Fibroblast of lung (primary cell): ENCODE data around the gene ANKS3. TPM values are rescaled to one million over a fixed set of nuclear protein-coding genes. Genes with fewer than 3 reads are reported as not detected.

Experiments used
- DNase-seq, 2 donors: peaks; one replicate each; pipeline versions ENCODE4 v3.0.0 to v3.0.0-alpha.2; 2010; ENCODE audit warnings: low read depth in 2 of 2
- H2AFZ ChIP-seq: 2 replicates; pipeline ENCODE4 v1.5.1; 2012; ENCODE audit warnings: low read length, control low read depth, inconsistent platforms
- H3K27ac ChIP-seq: 2 replicates; pipeline ENCODE4 v1.5.1; 2011; ENCODE audit warnings: low read length, control low read depth; ENCODE audit not compliant: insufficient read depth
- H3K27me3 ChIP-seq: 2 replicates; pipeline ENCODE4 v1.5.1; 2011; ENCODE audit warnings: mild to moderate bottlenecking, low read length; ENCODE audit not compliant: control insufficient read depth, insufficient read depth
- H3K36me3 ChIP-seq: 2 replicates; pipeline ENCODE4 v1.5.1; 2011; ENCODE audit warnings: low read length; ENCODE audit not compliant: control insufficient read depth, insufficient read depth
- H3K4me1 ChIP-seq: 2 replicates; pipeline ENCODE4 v1.5.1; 2011; ENCODE audit warnings: low read length; ENCODE audit not compliant: control insufficient read depth, insufficient read depth; ENCODE audit errors: extremely low read depth
- H3K4me2 ChIP-seq: 2 replicates; pipeline ENCODE4 v1.5.1; 2011; ENCODE audit warnings: low read length, control low read depth; ENCODE audit not compliant: insufficient read depth; ENCODE audit errors: extremely low read depth
- H3K4me3 ChIP-seq, 4 experiments: fragments of 200-600 bp in 1 of 4; sonication (generic) in 1 of 4; replicated peaks in 1 of 4; 2 replicates each; pipeline ENCODE4 v1.5.1; 2011 to 2016; ENCODE audit warnings: low read length in 4 of 4, low read depth in 3 of 4, mild to moderate bottlenecking in 3 of 4, control low read depth in 2 of 4, inconsistent platforms in 1 of 4, mixed read lengths in 1 of 4; ENCODE audit not compliant: insufficient read depth in 1 of 4; ENCODE audit errors: control extremely low read depth in 1 of 4
- H3K79me2 ChIP-seq: 2 replicates; pipeline ENCODE4 v1.5.1; 2012; ENCODE audit warnings: mild to moderate bottlenecking, low read length, inconsistent platforms; ENCODE audit not compliant: control insufficient read depth, insufficient read depth
- H3K9ac ChIP-seq: 2 replicates; pipeline ENCODE4 v1.5.1; 2011; ENCODE audit warnings: mild to moderate bottlenecking, low read length, control low read depth; ENCODE audit not compliant: insufficient read depth
- H3K9me3 ChIP-seq: 2 replicates; pipeline ENCODE4 v1.5.1; 2012; ENCODE audit warnings: low read depth, low read length; ENCODE audit not compliant: control insufficient read depth, insufficient read depth
- H4K20me1 ChIP-seq: 2 replicates; pipeline ENCODE4 v1.5.1; 2011; ENCODE audit warnings: low read length; ENCODE audit not compliant: control insufficient read depth, insufficient read depth; ENCODE audit errors: extremely low read depth
- CTCF ChIP-seq, 2 donors: IDR thresholded peaks in 1 of 2; conservative IDR thresholded peaks in 1 of 2; 1 replicate in 1 of 2; 2 replicates in 1 of 2; pipeline ENCODE4 v1.5.1; 2011 to 2012; ENCODE audit warnings: low read length in 2 of 2, control low read depth in 1 of 2, inconsistent platforms in 1 of 2, low read depth in 1 of 2, mild to moderate bottlenecking in 1 of 2
- EZH2 ChIP-seq: IDR thresholded peaks from 2 replicates; pipeline ENCODE4 v1.5.1; 2012; ENCODE audit warnings: low read length, control low read depth, mild to moderate bottlenecking; ENCODE audit errors: missing control alignments
- polyA plus RNA-seq, 2 donors: library from polyadenylated mRNA; depleted of rRNA in 1 of 2; stranded (reverse) in 1 of 2; unstranded in 1 of 2; fragments of >200 nt; gene quantifications; 2 replicates each; pipeline ENCODE4 v1.2.1, GENCODE V29; 2011 to 2012; ENCODE audit warnings: missing spikeins in 1 of 2
- total RNA-seq: library from RNA; depleted of rRNA; stranded (reverse); fragments of >200 nt; gene quantifications from 2 replicates; pipeline ENCODE4 v1.2.1, GENCODE V29; 2014

Gene ANKS3
- total and polyA plus RNA-seq, 2 donors (not counting 1 experiment from before 2014, with no cell fraction given) = 11.9 to 26.3 TPM

DNA sequence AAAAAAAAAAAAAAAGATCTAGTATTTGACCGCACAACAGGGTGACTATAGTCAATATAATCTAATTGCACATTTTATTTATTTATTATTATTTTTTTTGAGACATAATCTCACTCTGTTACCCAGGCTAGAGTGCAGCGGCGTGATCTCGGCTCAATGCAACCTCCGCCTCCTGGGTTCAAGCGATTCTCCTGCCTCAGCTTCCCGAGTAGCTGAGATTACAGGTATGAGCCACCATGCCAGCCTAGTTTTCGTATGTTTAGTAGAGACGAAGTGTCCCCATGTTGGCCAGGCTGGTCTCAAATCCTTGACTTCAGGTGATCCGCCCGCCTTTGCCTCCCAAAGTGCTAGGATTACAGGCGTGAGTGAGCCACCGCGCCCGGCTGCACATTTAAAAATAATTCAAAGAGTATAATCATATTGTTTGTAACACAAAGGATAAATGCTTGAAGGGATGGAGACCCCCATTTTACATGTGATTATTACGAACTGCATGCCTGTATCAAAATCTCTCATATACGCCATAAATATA is 794 bp downstream of the ANKS3 start:
- no peak for DNase-seq
- Histone ChIP-seq H3K36me3 (peaks cover 5% of the 10 kb centered on the region), H3K4me3 (peak overlapping the region; percentile 80 to 96 (median 80)), H2AFZ (no peak overlapping the region), H3K4me2 (peak overlapping the region; percentile 78), H3K27ac (no peak overlapping the region), H4K20me1 (no peaks in the 10 kb centered on the region), H3K9ac (peak overlapping the region; percentile 86), H3K4me1 (peaks cover 2% of the 10 kb centered on the region), H3K27me3 (no peaks in the 10 kb centered on the region), H3K79me2 (peaks cover 11% of the 10 kb centered on the region), H3K9me3 (no peaks in the 10 kb centered on the region)
- TF ChIP-seq EZH2 (no peak), CTCF (conservative IDR thresholded peaks at IDR 0.05 in 1 of 2, IDR thresholded peaks at IDR 0.05 in 1 of 2; ENCODE audit: low read depth in 1 of 2, low read length in 2 of 2) (no peak)

DNA sequence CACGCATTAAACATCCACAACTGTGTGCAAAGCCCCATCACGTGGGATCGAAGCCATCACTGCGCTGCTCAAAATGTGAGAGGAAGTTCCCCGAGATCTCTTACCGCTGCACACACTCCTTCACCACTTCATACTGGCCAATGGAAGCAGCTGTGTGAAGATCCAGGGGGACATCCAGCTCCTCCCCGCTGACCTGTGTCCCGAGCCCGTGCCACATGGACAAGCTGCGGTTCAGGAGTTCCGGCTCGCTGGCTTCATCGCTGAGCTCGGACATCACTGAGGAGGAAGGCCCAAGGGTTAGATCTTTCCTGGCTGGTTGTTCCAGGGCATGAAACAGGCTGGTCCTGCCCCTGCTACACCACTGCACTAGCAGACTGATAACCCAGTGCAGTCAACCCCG is 4.2 kb downstream of the ANKS3 start:
- H3K27ac ChIP-seq = no peak overlapping the region
- no peaks in the 10 kb centered on the region for H3K4me1 ChIP-seq
- no peak for TF ChIP-seq CTCF (conservative IDR thresholded peaks at IDR 0.05 in 1 of 2, IDR thresholded peaks at IDR 0.05 in 1 of 2; ENCODE audit: low read depth in 1 of 2, low read length in 2 of 2)
- no peak for TF ChIP-seq EZH2
- H3K36me3 ChIP-seq = peaks cover 10% of the 10 kb centered on the region
- H2AFZ ChIP-seq = no peak overlapping the region
- no peak overlapping the region for H3K4me3 ChIP-seq
- H4K20me1 ChIP-seq = no peaks in the 10 kb centered on the region
- peaks cover 11% of the 10 kb centered on the region for H3K79me2 ChIP-seq
- no peak for DNase-seq
- H3K9me3 ChIP-seq = no peaks in the 10 kb centered on the region
- no peak overlapping the region for H3K4me2 ChIP-seq
- no peaks in the 10 kb centered on the region for H3K27me3 ChIP-seq
- H3K9ac ChIP-seq = no peak overlapping the region

DNA sequence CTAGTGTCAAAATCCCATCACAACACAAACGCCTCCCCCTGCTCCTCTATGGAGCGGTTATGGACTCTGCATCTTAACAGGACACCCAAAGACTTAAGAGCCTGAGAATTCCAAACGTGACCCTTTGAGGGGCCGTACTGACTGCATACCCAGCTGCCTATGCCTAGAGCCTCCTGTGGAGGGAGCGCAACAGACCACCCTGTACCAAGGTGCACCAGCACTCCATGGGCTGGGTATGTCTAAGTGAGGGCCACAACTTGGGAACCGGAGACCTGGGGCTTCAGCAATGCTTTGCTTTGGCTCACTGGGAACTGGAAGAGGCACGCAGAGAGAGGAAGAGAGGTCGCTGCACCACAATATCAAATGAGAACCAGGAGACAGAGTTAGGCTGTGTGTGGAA is 5.4 kb downstream of the ANKS3 start:
- Histone ChIP-seq H3K36me3 (peaks cover 11% of the 10 kb centered on the region), H3K4me3 (no peak overlapping the region), H2AFZ (no peak overlapping the region), H3K4me2 (no peak overlapping the region), H3K9me3 (no peaks in the 10 kb centered on the region), H3K9ac (no peak overlapping the region), H4K20me1 (no peaks in the 10 kb centered on the region), H3K27ac (no peak overlapping the region), H3K27me3 (no peaks in the 10 kb centered on the region), H3K4me1 (no peaks in the 10 kb centered on the region), H3K79me2 (peaks cover 9% of the 10 kb centered on the region)
- DNase-seq = no peak
- TF ChIP-seq CTCF (conservative IDR thresholded peaks at IDR 0.05 in 1 of 2, IDR thresholded peaks at IDR 0.05 in 1 of 2; ENCODE audit: low read depth in 1 of 2, low read length in 2 of 2) (no peak), EZH2 (no peak)
